GM19328 (cell line): ENCODE results near the gene ARAP1.

ENCODE experiments used
- ATAC-seq: cut with Tn5 transposase; IDR thresholded peaks from one replicate; pipeline ENCODE4 v1.9.1; 2021; ENCODE audit warnings: mild to moderate bottlenecking, moderate library complexity; ENCODE audit not compliant: unreplicated experiment

The ARAP1 gene

DNA sequence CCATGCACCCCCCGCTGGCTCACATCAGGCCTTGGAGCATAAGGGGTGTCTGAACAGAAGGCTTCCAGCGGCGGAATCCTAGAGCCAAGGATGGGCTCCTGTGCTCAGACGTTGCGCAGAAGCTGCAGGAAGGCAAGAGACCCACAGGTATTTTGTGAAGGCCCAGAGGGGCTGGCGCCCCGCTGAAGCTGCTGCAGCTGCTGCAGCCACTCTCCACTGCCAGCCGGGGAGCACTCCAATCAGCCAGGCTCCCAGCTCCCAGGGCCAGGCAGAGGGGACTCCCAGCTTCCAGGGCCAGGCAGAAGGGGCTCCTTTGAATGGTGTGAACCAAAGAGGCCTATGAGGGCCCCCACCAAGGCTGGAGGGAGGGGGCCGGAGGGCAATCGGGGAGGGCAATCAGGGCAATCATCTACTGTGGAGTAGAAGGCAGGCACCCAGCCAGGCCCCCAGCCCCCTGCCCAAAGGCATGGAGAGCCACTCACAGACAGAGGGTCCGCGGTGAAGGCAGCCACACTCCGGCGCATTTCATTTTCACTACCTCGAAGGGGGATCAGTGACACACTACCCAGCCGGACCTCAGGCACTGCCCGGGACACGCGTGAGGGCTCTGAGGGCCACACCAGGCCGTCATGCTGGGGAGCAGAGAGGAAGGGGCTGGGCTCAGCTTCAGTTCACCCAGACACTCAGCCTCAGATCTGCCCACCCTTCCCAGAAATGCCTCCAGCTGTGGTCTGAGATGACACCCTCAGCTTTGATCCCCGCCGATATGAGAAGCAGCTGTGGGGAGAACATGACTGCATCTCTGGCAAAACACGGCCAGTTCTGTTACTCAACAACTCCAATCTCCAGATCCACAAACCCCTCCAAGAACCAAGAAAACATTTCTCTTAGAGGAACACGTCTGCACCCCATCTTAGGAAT is 66.4 kb downstream of the ARAP1 start:
- no peak for ATAC-seq

DNA sequence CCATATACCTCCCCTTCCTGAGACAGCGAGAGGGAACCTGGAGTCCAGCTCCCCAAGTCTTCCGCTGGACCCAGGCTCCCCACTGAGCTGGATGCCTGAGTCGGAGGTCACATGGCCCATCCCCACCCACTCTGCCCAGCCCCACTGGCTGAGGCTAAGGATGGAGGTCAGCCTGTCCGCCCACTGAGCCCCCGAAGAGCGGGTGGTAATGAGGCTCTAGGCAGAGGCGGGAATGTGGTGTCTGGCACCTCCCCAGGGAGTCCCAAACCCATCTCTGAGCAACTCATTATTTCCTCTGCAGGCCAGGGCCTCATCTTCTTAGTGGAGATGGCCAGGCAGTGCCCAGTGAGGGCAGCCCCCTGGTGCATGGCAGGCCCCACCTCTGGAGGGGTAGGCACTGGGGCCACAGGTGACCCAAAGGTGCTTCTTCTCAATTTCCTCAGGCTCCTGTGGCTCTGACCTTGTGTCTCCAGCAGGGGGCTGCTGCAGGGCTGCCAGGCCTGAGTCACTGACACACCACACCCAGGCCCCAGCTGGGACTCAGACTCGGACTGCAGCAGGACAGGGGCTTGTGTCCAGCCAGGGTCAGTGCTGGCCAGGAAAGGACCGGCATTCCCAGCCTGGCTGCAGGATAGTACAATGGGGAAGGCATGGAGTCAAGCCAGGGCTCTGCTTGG is 67.8 kb downstream of the ARAP1 start:
- ATAC-seq = no peak

GRCh38 chr11:72683782-72684200 is 68.4 kb downstream of the ARAP1 start:
- ATAC-seq = no peak

DNA sequence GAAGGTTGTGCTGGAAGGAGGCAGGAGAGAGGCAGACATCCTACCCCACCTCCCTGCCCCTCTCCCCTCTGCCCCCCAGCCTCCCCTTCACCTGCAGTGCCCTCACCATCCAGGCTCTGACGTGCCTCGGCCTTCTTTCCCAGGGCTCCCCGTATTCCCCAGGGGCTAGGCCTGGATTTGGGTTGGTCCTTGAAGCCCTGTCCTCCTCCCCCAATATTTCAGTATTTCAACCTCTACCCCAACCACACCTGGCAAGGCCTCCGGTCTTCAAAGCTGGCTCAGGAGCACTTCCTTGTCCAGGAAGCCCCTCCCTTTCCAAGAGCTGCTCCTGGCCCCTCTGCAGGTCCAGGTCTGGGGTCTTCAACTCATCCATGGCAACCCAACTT is 69.4 kb downstream of the ARAP1 start:
- ATAC-seq = no peak

DNA sequence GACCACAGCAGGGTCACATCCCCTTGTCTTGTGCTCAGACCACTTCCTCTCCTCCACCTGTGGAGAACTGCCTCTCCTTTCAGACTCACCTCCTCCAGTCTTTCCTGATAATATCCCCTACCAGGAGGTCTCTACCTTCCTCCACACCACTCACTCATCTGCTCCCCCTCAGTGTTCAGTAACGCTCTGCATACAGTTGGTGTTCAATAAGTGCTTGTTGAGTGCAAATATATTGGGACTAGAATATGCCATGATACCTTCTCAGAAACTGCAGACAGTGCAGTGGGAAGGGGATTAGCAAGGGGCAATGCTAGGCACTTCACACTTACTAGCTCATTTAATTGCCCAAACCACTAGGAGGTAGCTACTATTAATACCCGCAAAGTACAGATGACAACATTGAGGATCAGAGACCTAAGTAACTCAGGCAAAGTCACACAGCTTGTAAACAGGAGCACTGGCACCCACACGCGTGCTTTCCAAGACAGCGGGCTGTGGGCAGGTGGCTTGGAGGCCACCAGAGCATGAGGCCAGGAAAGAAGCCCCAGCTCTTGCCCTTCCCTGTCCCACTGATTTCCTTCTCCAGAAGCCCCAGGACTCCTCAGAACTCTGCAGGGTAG is 69.9 kb downstream of the ARAP1 start:
- no peak for ATAC-seq

GRCh38 chr11:72681226-72682153 is 70.7 kb downstream of the ARAP1 start:
- no peak for ATAC-seq

DNA sequence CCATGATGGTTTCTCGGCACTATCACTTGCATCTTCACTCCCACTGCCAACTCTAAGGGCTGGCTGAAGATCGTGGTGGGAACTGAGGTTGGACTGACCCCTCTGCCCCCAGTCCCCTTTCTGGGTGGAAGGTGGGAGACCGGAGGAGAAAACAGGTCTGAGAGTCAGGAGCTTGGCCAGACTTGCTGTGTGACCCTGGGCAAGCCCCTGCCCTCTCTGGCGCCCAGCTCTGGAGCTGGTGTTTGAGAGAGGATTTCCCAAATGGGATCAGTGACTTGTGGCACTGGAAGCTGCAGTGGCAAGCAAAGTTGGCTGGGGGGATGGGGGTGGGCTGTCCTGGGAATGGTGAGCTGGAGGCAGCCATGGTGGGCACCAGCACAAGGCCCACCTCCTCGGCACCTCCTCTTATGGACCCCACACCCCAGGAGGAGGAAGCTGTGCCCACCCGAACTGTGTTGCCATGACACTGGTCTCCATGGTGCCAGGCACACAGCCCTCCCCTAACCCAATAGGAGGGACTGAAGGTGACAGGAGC is 71.5 kb downstream of the ARAP1 start:
- ATAC-seq = no peak

DNA sequence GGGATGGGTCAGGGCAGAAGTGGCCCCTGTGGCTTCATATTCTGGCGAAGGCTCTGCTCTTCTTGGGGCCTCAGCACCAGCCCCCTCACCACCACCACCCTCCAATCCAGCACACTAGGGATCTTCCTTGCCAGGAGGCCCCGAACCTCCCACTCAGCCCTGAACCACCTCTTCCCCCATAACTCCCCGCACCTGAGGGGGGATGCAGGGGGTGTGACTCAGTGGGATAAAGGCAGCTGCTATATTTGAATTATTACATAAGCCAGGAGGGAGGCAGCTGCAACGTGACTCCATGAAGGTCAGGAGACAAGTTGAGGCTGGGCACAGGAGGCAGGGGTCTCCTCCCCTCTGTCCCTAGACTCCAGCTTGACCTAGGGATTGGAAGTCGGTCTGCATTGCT is 72.3 kb downstream of the ARAP1 start:
- no peak for ATAC-seq

- ATAC-seq = no peak
Measured at GRCh38 chr11:72678524-72678923, 73.7 kb downstream of the ARAP1 start.

DNA sequence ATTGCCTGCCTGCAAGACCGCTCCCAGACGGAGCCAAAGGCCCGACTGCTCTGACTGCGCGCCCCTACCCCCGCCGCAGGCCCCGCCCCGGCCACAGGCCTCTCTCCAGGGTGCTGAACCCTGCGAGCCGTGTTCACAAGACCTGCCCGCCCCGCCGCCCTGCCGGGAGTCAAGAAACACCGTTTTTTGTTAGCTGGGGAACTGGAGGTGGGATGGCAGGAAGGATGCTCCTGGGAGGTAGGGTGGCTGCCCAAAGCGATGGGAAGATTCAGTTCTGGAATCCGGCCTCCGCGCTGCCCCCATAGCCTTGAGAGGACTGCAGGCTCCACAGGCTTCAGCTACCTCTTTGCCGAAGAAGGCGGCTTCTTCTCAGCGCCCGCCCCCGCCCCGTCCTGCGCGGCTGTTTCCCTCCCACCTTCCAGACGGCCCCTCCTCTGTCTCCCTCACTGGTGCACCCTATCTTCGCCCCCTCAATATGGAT is 75.3 kb downstream of the ARAP1 start:
- ATAC-seq = no peak

DNA sequence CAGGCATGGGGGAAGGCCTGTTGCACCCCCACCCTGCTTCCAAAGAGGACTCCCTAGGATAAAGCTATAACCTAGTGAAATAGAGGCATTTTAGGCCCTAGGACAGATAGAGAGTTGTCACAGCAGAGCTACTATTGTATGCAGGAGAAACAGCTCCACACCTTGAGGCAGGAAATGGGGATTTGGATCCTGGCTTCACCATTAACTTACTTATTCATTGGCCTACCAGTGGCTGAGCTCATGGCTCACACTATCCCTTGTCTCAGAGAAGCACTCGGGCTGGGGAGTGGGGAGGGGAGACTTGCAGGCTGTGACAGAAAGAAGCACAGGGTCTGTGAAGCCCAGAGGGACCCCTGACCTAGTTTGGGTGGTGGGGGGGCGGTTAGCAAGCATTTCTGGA is 77.0 kb downstream of the ARAP1 start:
- no peak for ATAC-seq

DNA sequence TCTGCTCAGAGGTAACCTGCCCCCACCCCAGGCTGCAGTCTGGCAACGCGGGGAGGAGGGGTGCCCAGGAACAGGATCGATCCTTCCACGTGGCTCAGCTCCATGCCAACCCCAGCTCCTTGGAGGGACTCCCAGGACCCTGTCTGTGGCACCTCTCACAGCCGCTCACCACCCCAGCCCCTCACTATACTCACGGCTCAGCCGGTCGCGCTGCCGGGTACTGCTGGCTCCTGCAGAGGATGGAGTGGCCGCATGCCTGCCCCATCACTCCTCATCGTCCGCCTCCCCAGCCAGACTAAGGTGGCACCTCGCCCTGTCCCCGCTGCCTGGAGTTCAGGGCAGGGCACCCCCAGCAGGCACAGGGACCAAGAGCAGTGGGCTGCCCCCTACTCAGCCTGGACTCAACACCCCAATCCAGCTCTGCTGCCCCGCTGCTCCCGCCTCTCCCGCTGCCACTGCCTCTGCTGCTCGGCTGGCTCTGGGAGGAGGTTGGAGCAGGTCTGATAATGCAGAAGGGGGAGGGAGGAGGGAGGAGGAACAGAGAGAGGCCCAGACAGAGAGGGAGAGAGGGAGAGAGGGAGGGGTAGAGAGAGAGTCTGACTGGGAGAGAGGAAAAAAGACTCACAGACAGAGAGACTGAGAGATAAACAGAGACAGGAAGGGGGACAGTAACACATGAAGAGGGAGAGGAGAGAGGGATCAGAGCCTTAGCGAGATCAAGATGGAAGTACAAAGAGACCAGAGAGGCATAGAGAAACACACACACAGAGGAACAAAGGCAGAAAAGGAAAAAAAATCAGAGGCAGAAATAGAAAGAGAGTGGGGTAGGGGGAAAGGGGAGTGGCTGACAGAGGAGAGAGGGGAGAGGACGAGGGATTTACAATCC is 78.0 kb downstream of the ARAP1 start, which contains the start of gene PDE2A:
TSS of gene PDE2A (minus strand) at position 480 of the 886 bp plus-strand sequence. CDS start at position 265, 215 bp downstream.
- no peak for ATAC-seq

- no peak for ATAC-seq
Measured at GRCh38 chr11:72673284-72673942, 78.8 kb downstream of the ARAP1 start.

DNA sequence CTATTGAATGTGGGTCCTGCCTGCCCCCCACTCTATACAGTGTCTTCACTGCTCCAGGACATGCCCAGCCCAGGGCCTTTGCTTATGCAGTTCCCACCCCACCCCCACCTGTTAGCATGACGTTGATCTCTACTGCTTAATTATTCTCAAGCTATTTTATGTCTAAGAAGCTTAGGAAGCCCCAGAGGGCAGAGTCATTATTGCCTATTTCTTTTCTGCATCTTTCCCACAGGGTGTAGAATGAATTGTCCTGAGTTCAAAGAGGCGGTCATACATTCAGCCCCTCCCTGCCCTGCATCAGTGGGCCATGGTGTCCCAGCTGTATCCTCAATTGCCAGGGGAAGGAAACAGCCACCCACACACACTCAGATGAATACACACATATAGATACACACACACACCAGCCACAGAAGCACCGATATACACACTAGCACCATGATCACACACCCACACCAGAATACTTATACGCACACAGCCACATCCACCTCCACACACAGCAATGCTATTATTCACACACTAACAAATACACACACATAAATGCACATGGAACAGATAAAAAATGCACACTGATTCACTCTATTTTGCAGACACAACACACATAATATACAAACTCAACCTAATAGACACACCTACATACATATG is 79.5 kb downstream of the ARAP1 start:
- ATAC-seq = no peak

- no peak for ATAC-seq
Measured at GRCh38 chr11:72671152-72672099, 80.8 kb downstream of the ARAP1 start.

DNA sequence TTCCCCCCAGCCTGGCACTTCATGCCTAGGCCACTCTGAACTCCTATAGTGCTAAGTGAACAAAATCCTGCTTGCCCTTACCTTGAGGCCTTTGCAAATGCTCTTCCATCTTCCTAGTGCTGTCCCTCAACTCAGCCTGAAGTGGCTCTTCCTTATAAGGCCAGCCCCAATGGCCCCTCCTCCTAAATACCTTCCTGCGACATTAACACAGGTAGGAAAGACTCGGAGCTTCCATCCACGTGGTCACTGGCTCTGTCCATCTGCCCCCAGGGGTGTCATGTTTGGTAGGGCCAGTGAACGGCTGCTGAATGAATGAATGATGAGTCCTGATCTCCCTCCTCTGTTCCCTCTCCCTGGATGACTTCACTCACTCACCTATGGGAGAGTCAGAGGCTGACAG is 82.2 kb downstream of the ARAP1 start:
- no peak for ATAC-seq

- no peak for ATAC-seq
Measured at GRCh38 chr11:72669527-72669926, 82.7 kb downstream of the ARAP1 start.
